HEK293 (cell line): ENCODE data around the gene KLF12.

ENCODE experiments used
- CTCF ChIA-PET: fragments of 350-600 bp; formaldehyde crosslinking; extraction: SDS; loops from one replicate; lab custom pipeline; 2021; ENCODE audit warnings: antibody characterized with exemption; lab: Yijun Ruan, JAX
- POLR2A ChIA-PET: fragments of 300-600 bp; formaldehyde crosslinking; extraction: SDS; loops from one replicate; lab custom pipeline; 2020; ENCODE audit warnings: antibody characterized with exemption, inconsistent platforms; lab: Yijun Ruan, JAX
- H3K27ac ChIP-seq: fragments of 200-500 bp; sonication (Bioruptor generic); 2 replicates; pipeline ENCODE4 v1.5.1; 2014; ENCODE audit warnings: low read depth, low read length, control low read depth, inconsistent platforms; ENCODE audit errors: extremely low read depth
- H3K36me3 ChIP-seq, 2 experiments: fragments of 200-500 bp in 1 of 2; sonication (Bioruptor generic) in 1 of 2; 1 replicate in 1 of 2; 2 replicates in 1 of 2; pipeline ENCODE4 v1.5.1; 2014 to 2017; ENCODE audit warnings: inconsistent platforms in 2 of 2, low read length in 2 of 2; ENCODE audit not compliant: control insufficient read depth in 2 of 2, insufficient read depth in 1 of 2
- H3K4me1 ChIP-seq: fragments of 200-500 bp; sonication (Bioruptor generic); 2 replicates; pipeline ENCODE4 v1.5.1; 2014; ENCODE audit warnings: mild to moderate bottlenecking, low read length, inconsistent platforms; ENCODE audit not compliant: control insufficient read depth, insufficient read depth
- H3K4me3 ChIP-seq: 2 replicates; pipeline ENCODE4 v1.5.1; 2011; ENCODE audit warnings: low read depth, mild to moderate bottlenecking, control low read depth, low read length, moderate library complexity
- H3K9me3 ChIP-seq: fragments of 200-500 bp; sonication (Bioruptor generic); 2 replicates; pipeline ENCODE4 v1.5.1; 2014; ENCODE audit warnings: low read depth, low read length, inconsistent platforms; ENCODE audit not compliant: control insufficient read depth, insufficient read depth
- FEZF1 ChIP-seq: fragments of 450-650 bp; formaldehyde crosslinking; IDR thresholded peaks from 2 replicates; pipeline ENCODE4 v1.5.1; 2016; ENCODE audit warnings: missing biosample characterization, missing genetic modification characterization
- PRDM10 ChIP-seq: fragments of 450-650 bp; formaldehyde crosslinking; IDR thresholded peaks from 2 replicates; pipeline ENCODE4 v1.5.1; 2016; ENCODE audit warnings: missing biosample characterization, missing genetic modification characterization
- TCF7L2 ChIP-seq: IDR thresholded peaks from 2 replicates; pipeline ENCODE4 v1.6.1; 2011; ENCODE audit warnings: low read depth, mild to moderate bottlenecking, inconsistent platforms, low read length, moderate library complexity, borderline replicate concordance
- TRIM28 ChIP-seq: IDR thresholded peaks from 2 replicates; pipeline ENCODE4 v1.6.1; 2011; ENCODE audit warnings: low read length, control low read depth, borderline replicate concordance
- ZBTB17 ChIP-seq: fragments of 450-650 bp; formaldehyde crosslinking; IDR thresholded peaks from 2 replicates; pipeline ENCODE4 v1.5.1; 2016; ENCODE audit warnings: missing biosample characterization, missing genetic modification characterization
- ZBTB44 ChIP-seq: fragments of 450-650 bp; IDR thresholded peaks from 2 replicates; pipeline ENCODE4 v1.5.1; 2018; ENCODE audit warnings: missing biosample characterization, mild to moderate bottlenecking, missing genetic modification characterization
- ZNF138 ChIP-seq: fragments of 450-650 bp; formaldehyde crosslinking; IDR thresholded peaks from 2 replicates; pipeline ENCODE4 v1.5.1; 2016; ENCODE audit warnings: missing biosample characterization, missing genetic modification characterization, borderline replicate concordance
- ZNF175 ChIP-seq: fragments of 450-650 bp; formaldehyde crosslinking; IDR thresholded peaks from 2 replicates; pipeline ENCODE4 v1.5.1; 2016; ENCODE audit warnings: missing biosample characterization, missing genetic modification characterization
- ZNF518A ChIP-seq: fragments of 450-650 bp; formaldehyde crosslinking; conservative IDR thresholded peaks from 2 replicates; pipeline ENCODE4 v1.5.1; 2016; ENCODE audit warnings: low read depth, missing biosample characterization, missing genetic modification characterization

Gene KLF12

GRCh38 chr13:74148352-74148751, 14.1 kb upstream of the KLF12 start (continued):
- TF ChIP-seq ZNF518A: no peak
- no peak for TF ChIP-seq ZNF175
- TF ChIP-seq ZBTB17 (tag by site-specific recombination): no peak

- H3K36me3 ChIP-seq: no peaks in the 10 kb centered on the region
- POLR2A ChIA-PET: no interaction called here
- CTCF ChIA-PET: interaction anchor here (0.7 kb wide), 1 partner anchor 119 kb away, joined by 4 read pairs; no protein-coding TSS in a partner anchor
- no peaks in the 10 kb centered on the region for H3K4me1 ChIP-seq
- H3K27ac ChIP-seq: no peak overlapping the region
- 0 out of 2 replicates have a peak, but pooled peaks have one; percentile 10 for TF ChIP-seq FEZF1 (tag by site-specific recombination)
- TF ChIP-seq ZBTB44 (tag by site-specific recombination): 0 out of 2 replicates have a peak, but pooled peaks have one; percentile 26
- TF ChIP-seq TRIM28: peak; percentile 29; the same call in 1 of the 2 replicates
- peak; percentile 8; the same call in 1 of the 2 replicates for TF ChIP-seq TCF7L2
- TF ChIP-seq ZNF138: no peak
- TF ChIP-seq, all 188 proteins: peak for 4
- Histone ChIP-seq H3K4me3 (no peak overlapping the region), H3K9me3 (no peaks in the 10 kb centered on the region)
Observed at GRCh38 chr13:74145249-74145975, 11.2 kb upstream of the KLF12 start.

- H3K36me3 ChIP-seq: no peaks in the 10 kb centered on the region
- ChIA-PET CTCF (no interaction called here), POLR2A (no interaction called here)
- no peak overlapping the region for H3K27ac ChIP-seq
- no peaks in the 10 kb centered on the region for H3K4me1 ChIP-seq
- no peaks in the 10 kb centered on the region for H3K9me3 ChIP-seq
- no peak for TF ChIP-seq PRDM10
- H3K4me3 ChIP-seq: no peak overlapping the region
Observed at GRCh38 chr13:74144269-74144668, 10.1 kb upstream of the KLF12 start.
